OCI-LY3 (cell line): ENCODE results near the gene TECPR1.

Experiments used
- EZH2phosphoT487 ChIP-seq: fragments of 200-600 bp; shearing (Covaris generic); IDR thresholded peaks from 2 replicates; pipeline ENCODE4 v1.6.1; 2018; ENCODE audit warnings: antibody characterized with exemption, mixed run types, low read depth
- TF ChIP-seq, protein P1 (sequence below): fragments of 200-600, 300-600 bp; sonication (generic); IDR thresholded peaks from 2 replicates; pipeline ENCODE4 v1.5.1; 2014; ENCODE audit warnings: antibody characterized with exemption, low read length, low read depth

DNA sequence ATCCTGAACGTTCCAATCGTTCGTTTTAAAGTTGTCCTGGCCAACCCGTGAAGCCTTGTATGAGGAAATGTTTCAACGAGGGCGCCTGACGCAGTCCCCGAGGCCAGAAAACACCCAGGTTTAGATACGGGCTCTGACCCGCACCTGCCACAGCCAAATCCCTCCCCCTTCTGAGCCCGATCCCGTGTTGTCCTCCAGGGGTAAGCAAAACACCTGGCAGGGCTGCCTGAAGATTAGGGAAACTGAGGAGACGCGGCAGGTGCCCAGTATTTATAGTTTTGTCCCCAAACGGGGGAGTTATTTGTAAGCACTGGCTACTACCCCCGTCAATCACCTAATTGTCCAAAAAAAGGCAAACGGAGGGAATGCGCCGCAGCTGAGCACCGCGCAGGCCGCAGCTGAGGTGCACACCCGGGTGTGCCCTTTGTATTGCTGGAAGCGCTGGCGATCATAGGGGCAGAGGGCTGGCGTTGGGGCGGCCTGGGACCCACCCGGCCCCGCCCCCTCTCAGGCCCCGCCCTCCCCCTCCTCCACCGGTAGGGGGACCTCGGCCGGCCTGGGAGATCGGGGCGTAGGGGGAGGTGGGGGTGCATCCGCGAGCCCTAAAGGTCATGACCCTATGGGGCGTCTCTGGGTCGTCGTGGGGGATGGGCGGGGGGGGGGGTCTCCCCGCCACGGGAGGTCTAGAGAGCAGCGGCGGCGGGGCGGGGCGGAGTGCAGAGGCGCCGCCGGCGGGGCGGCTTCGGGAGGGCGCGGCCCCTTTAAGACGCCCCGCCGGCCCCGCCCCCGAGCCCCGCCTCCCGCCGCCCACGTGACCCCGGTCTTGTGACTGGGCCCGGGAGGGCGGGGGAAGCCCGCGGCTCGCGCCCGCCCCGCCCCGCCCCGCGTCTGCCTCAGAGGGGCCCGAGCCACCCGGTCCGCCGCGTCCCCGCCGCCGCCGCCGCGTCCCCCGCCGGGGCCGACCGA is 29.0 kb upstream of the TECPR1 start, which contains the start of gene BRI3:
- TF ChIP-seq, protein P1, sequence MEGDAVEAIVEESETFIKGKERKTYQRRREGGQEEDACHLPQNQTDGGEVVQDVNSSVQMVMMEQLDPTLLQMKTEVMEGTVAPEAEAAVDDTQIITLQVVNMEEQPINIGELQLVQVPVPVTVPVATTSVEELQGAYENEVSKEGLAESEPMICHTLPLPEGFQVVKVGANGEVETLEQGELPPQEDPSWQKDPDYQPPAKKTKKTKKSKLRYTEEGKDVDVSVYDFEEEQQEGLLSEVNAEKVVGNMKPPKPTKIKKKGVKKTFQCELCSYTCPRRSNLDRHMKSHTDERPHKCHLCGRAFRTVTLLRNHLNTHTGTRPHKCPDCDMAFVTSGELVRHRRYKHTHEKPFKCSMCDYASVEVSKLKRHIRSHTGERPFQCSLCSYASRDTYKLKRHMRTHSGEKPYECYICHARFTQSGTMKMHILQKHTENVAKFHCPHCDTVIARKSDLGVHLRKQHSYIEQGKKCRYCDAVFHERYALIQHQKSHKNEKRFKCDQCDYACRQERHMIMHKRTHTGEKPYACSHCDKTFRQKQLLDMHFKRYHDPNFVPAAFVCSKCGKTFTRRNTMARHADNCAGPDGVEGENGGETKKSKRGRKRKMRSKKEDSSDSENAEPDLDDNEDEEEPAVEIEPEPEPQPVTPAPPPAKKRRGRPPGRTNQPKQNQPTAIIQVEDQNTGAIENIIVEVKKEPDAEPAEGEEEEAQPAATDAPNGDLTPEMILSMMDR, result no peak
- TF ChIP-seq EZH2phosphoT487, result no peak
